ENCODE results near the gene STXBP5. TPM values are rescaled to one million over a fixed set of nuclear protein-coding genes. Genes with fewer than 3 reads are reported as not detected.

STXBP5 gene
- total and polyA plus RNA-seq, 2 donors (not counting 1 experiment from before 2014, with no cell fraction given) = 4.6 to 24.1 TPM

GRCh38 chr6:147429794-147430193, 225.6 kb downstream of the STXBP5 start:
- Histone ChIP-seq H3K79me2 (ENCODE audit: control insufficient read depth, insufficient read depth, low read length) (no peaks in the 10 kb centered on the region), H3K9me3 (ENCODE audit: control extremely low read depth in 1 of 3, control insufficient read depth in 2 of 3, insufficient read depth in 1 of 3, low read length in 2 of 3) (peaks cover 0 to 4% (median 0%) of the 10 kb centered on the region in 3 donors), H3K4me2 (replicated peaks; ENCODE audit: low read depth, low read length, poor library complexity, severe bottlenecking) (no peak overlapping the region), H3K27me3 (replicated peaks in 1 of 4; ENCODE audit: control extremely low read depth in 1 of 4, control insufficient read depth in 3 of 4, insufficient read depth in 4 of 4, low read length in 3 of 4) (no peaks in the 10 kb centered on the region), H3K36me3 (replicated peaks in 1 of 2; ENCODE audit: control extremely low read depth in 1 of 2, control insufficient read depth in 1 of 2, extremely low read depth in 1 of 2, insufficient read depth in 2 of 2, low read length in 1 of 2) (no peaks in the 10 kb centered on the region), H3K27ac (ENCODE audit: low read length in 2 of 2) (no peak overlapping the region), H3K9ac (ENCODE audit: low read length) (no peak overlapping the region), H3K4me3 (ENCODE audit: control extremely low read depth in 1 of 5, extremely low read depth in 1 of 5, insufficient read depth in 1 of 5, low read depth in 2 of 5, low read length in 4 of 5) (no peak overlapping the region), H2AFZ (ENCODE audit: insufficient read depth, low read depth, low read length, poor library complexity, severe bottlenecking) (no peak overlapping the region), H3K4me1 (ENCODE audit: control insufficient read depth in 2 of 2, insufficient read depth in 2 of 2, low read length in 2 of 2) (no peaks in the 10 kb centered on the region), H4K20me1 (ENCODE audit: control insufficient read depth, insufficient read depth, low read length, poor library complexity, severe bottlenecking) (no peaks in the 10 kb centered on the region)
- 100% methylated on average over 3 of the region's 3 CpGs for WGBS (ENCODE audit: insufficient coverage)
- H3K4me1 Mint-ChIP-seq = no peaks in the 10 kb centered on the region
- peaks cover 7% of the 10 kb centered on the region for H3K27me3 Mint-ChIP-seq
- TF ChIP-seq CTCF (IDR thresholded peaks at IDR 0.05) = no peak
- TF ChIP-seq EZH2 (IDR thresholded peaks at IDR 0.05; ENCODE audit: borderline replicate concordance, insufficient read depth, low read depth, low read length, poor library complexity, severe bottlenecking) = no peak
- DNase-seq (no peak), ATAC-seq (ENCODE audit: low read depth) (no peak)
- H3K9me3 Mint-ChIP-seq (ENCODE audit: insufficient read depth) = no peaks in the 10 kb centered on the region
- CTCF ChIA-PET = no interaction called here
- intact Hi-C loops (cut with micrococcal nuclease) = no loop called here
- POLR2A ChIA-PET = no interaction called here
- no peak overlapping the region for H3K27ac Mint-ChIP-seq
- H3K4me3 Mint-ChIP-seq = no peak overlapping the region

- no peak for TF ChIP-seq EZH2 (IDR thresholded peaks at IDR 0.05; ENCODE audit: borderline replicate concordance, insufficient read depth, low read depth, low read length, poor library complexity, severe bottlenecking)
- no peak for TF ChIP-seq CTCF (IDR thresholded peaks at IDR 0.05)
- no peak overlapping the region for H2AFZ ChIP-seq (ENCODE audit: insufficient read depth, low read depth, low read length, poor library complexity, severe bottlenecking)
- H3K9me3 ChIP-seq (ENCODE audit: control extremely low read depth in 1 of 3, control insufficient read depth in 2 of 3, insufficient read depth in 1 of 3, low read length in 2 of 3) = peaks cover 0 to 4% (median 0%) of the 10 kb centered on the region in 3 donors
- Mint-ChIP-seq H3K4me1 (no peaks in the 10 kb centered on the region), H3K4me3 (no peak overlapping the region), H3K27ac (no peak overlapping the region), H3K27me3 (peaks cover 7% of the 10 kb centered on the region), H3K9me3 (ENCODE audit: insufficient read depth) (no peaks in the 10 kb centered on the region)
- DNase-seq (no peak), ATAC-seq (ENCODE audit: low read depth) (no peak)
- H3K9ac ChIP-seq (ENCODE audit: low read length) = no peak overlapping the region
- no peak overlapping the region for H3K27ac ChIP-seq (ENCODE audit: low read length in 2 of 2)
- no peaks in the 10 kb centered on the region for H3K79me2 ChIP-seq (ENCODE audit: control insufficient read depth, insufficient read depth, low read length)
- no peaks in the 10 kb centered on the region for H3K27me3 ChIP-seq (replicated peaks in 1 of 4; ENCODE audit: control extremely low read depth in 1 of 4, control insufficient read depth in 3 of 4, insufficient read depth in 4 of 4, low read length in 3 of 4)
- intact Hi-C loops (cut with micrococcal nuclease) = no loop called here
- no peaks in the 10 kb centered on the region for H4K20me1 ChIP-seq (ENCODE audit: control insufficient read depth, insufficient read depth, low read length, poor library complexity, severe bottlenecking)
- CTCF ChIA-PET = no interaction called here
- no peak overlapping the region for H3K4me3 ChIP-seq (ENCODE audit: control extremely low read depth in 1 of 5, extremely low read depth in 1 of 5, insufficient read depth in 1 of 5, low read depth in 2 of 5, low read length in 4 of 5)
- no peak overlapping the region for H3K4me2 ChIP-seq (replicated peaks; ENCODE audit: low read depth, low read length, poor library complexity, severe bottlenecking)
- no peaks in the 10 kb centered on the region for H3K4me1 ChIP-seq (ENCODE audit: control insufficient read depth in 2 of 2, insufficient read depth in 2 of 2, low read length in 2 of 2)
- POLR2A ChIA-PET = no interaction called here
- WGBS (ENCODE audit: insufficient coverage) = no CpG with 5 or more reads among the region's 2 CpGs
- no peaks in the 10 kb centered on the region for H3K36me3 ChIP-seq (replicated peaks in 1 of 2; ENCODE audit: control extremely low read depth in 1 of 2, control insufficient read depth in 1 of 2, extremely low read depth in 1 of 2, insufficient read depth in 2 of 2, low read length in 1 of 2)
Observed at GRCh38 chr6:147430811-147431210, 226.6 kb downstream of the STXBP5 start.
